HUES48 (cell line): ENCODE measurements around the gene C1orf167.

ENCODE experiments used
- H3K27ac ChIP-seq: one replicate; pipeline ENCODE4 v1.7.0; 2013; ENCODE audit warnings: low read depth, low read length, inconsistent platforms
- H3K27me3 ChIP-seq: 2 replicates; pipeline ENCODE4 v1.6.1; 2013; ENCODE audit warnings: mild to moderate bottlenecking, low read length; ENCODE audit not compliant: control insufficient read depth, insufficient read depth
- H3K36me3 ChIP-seq: 2 replicates; pipeline ENCODE4 v1.6.1; 2013; ENCODE audit warnings: low read length; ENCODE audit not compliant: control insufficient read depth, insufficient read depth
- H3K4me1 ChIP-seq: 2 replicates; pipeline ENCODE4 v1.6.1; 2013; ENCODE audit warnings: mild to moderate bottlenecking, low read length; ENCODE audit not compliant: control insufficient read depth, insufficient read depth
- H3K4me3 ChIP-seq: 2 replicates; pipeline ENCODE4 v1.5.1; 2013; ENCODE audit warnings: mild to moderate bottlenecking, low read depth, low read length
- H3K9ac ChIP-seq: 2 replicates; pipeline ENCODE4 v1.6.1; 2013; ENCODE audit warnings: mild to moderate bottlenecking, low read depth, low read length, moderate library complexity
- H3K9me3 ChIP-seq: 2 replicates; pipeline ENCODE4 v1.6.1; 2013; ENCODE audit warnings: low read length; ENCODE audit not compliant: control insufficient read depth, insufficient read depth

The C1orf167 gene

GRCh38 chr1:11787804-11788436 lies 25.9 kb downstream of the C1orf167 start:
- H3K9ac ChIP-seq, result no peak overlapping the region
- no peak overlapping the region for H3K4me3 ChIP-seq
- peak overlapping the region; percentile 88 for H3K27ac ChIP-seq
- peaks cover 35% of the 10 kb centered on the region for H3K4me1 ChIP-seq
- no peaks in the 10 kb centered on the region for H3K9me3 ChIP-seq
- peaks cover 27% of the 10 kb centered on the region; the same call in 1 of the 2 replicates for H3K36me3 ChIP-seq
- H3K27me3 ChIP-seq, result no peaks in the 10 kb centered on the region

DNA sequence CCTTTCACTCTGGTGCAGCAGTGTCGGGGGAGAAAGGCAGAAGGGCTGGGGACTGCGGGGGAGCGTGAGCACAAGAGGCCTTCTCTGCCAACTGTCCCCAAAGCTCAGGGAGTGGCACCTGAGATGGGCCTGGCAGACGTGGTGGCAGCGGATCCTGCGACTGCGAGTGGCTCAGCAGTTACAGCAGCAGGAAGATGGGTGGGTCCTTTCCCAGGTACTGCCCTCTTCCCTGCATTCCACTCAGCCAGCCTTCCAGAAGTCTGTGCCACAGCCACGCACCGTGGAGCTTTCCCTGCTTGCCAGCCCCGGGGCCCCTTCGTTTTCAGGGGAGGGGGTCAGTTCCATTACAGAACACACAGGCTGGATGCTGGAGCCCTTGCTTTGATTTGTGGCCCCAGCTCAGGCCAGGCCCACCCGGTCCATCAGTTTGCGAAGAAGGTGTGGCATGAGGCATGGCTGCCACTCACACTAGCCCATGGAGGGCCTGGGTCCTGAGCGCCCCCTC lies 26.6 kb downstream of the C1orf167 start:
- Histone ChIP-seq H3K4me3 (no peak overlapping the region), H3K4me1 (peaks cover 35% of the 10 kb centered on the region), H3K27ac (no peak overlapping the region), H3K36me3 (peaks cover 30% of the 10 kb centered on the region; the same call in 1 of the 2 replicates), H3K9me3 (no peaks in the 10 kb centered on the region), H3K9ac (no peak overlapping the region), H3K27me3 (no peaks in the 10 kb centered on the region)

GRCh38 chr1:11789126-11790067 lies 27.4 kb downstream of the C1orf167 start:
- H3K27me3 ChIP-seq, result no peaks in the 10 kb centered on the region
- peaks cover 38% of the 10 kb centered on the region for H3K36me3 ChIP-seq
- H3K9ac ChIP-seq, result no peak overlapping the region
- no peak overlapping the region for H3K4me3 ChIP-seq
- no peaks in the 10 kb centered on the region for H3K9me3 ChIP-seq
- peaks cover 33% of the 10 kb centered on the region for H3K4me1 ChIP-seq
- no peak overlapping the region for H3K27ac ChIP-seq

DNA sequence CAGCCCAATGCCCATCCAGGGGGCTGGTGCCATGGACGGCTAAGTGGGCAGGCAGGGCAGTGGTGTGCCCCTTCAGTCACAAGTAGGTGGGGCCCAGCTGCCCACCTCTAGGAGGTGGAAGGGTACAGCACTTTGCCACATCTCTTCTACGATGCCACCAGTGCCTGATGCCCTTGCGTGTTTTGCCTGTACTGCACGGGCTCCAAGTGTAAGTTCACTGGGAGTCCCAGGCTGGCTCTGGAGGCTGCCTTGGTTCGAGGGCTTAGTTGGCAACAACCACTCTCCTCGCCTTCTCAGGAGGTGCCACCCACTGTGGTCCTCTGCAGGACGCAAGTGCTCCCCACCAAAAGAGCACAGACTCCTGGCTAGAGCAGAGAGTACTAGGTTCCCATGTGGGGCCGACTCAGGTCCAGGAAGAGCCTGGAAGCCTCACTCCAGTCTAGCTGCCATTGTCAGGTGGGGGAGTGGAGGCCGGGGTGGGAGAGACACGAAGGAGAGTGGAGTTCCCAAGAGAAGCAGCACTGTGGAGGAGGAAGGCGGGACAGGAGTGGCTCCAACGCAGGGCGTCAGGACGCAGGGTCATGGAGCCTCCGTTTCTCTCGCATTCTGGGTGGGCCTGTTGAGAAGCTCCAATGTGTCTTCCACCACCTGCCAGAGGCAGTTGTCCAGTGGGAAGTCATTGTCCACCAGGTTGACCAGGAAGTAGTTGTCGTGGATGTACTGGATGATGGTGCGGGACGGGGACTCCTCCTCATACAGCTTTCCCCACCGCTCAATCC lies 28.3 kb downstream of the C1orf167 start:
- peaks cover 46% of the 10 kb centered on the region for H3K36me3 ChIP-seq
- H3K4me3 ChIP-seq, result no peak overlapping the region
- H3K27ac ChIP-seq, result no peak overlapping the region
- H3K4me1 ChIP-seq, result peaks cover 26% of the 10 kb centered on the region
- H3K9me3 ChIP-seq, result no peaks in the 10 kb centered on the region
- H3K9ac ChIP-seq, result no peak overlapping the region
- H3K27me3 ChIP-seq, result no peaks in the 10 kb centered on the region

DNA sequence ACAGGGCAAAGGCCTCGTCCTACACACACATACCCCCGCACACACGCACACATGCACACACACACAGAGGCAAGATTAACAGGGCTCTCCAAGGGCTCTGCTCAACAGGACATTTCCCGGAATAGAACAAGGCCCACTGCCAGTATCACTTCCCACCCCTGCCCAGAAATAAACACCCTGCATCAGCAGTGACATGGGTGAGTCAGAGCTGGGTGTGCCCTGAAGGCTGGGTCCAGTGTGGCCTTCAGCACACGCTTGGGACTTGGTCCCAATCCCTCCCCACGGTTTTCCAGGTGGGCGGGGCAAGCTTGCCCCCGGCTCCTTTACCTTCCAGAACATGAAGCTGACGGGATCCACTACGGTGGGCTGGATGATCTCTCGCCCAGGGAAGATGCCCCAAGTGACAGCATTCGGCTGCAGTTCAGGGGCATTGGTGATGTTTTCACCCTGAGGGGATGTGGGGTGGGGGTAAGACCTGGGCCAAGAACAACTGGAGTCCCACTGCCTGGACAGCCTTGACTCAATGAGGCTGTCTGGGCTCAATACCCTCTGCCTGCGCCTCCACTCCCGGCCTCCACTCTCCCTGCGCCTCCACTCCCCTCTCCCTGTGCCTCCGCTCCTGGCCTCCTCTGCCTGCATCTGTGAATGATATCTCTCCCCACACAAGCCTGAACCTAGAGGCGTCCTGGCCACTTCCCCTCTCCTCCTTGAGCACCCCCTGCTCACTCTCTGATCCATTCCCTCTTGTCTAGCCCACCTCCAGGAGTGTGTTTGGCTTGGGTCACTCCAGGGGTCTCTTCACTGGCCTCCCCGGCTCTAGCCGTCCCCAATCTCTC lies 29.1 kb downstream of the C1orf167 start:
- Histone ChIP-seq H3K9me3 (no peaks in the 10 kb centered on the region), H3K27me3 (no peaks in the 10 kb centered on the region), H3K4me3 (no peak overlapping the region), H3K36me3 (peaks cover 55% of the 10 kb centered on the region), H3K4me1 (peaks cover 23% of the 10 kb centered on the region), H3K9ac (no peak overlapping the region), H3K27ac (no peak overlapping the region)

DNA sequence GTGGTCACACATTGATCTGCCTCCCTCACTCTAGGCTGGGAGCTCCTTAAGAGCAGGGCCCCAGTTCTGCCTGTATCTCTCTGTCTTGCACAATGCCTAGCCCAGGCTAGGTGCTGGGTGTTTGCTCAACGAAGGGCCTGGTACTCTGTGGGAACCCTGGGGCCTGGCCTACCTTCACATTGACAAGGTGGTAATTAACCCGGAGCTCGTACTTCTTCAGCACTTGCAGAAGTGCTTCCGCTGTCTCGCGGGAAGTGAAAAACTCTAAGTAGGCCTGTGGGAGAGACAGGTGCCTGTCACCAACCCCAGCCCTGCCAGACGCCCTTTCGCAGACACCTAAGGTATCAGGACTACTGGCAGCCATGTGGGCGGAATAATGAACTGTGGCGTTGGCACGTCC lies 30.1 kb downstream of the C1orf167 start:
- Histone ChIP-seq H3K9ac (no peak overlapping the region), H3K4me1 (peaks cover 12% of the 10 kb centered on the region), H3K27me3 (no peaks in the 10 kb centered on the region), H3K36me3 (peaks cover 59% of the 10 kb centered on the region), H3K9me3 (no peaks in the 10 kb centered on the region), H3K27ac (no peak overlapping the region), H3K4me3 (no peak overlapping the region)

GRCh38 chr1:11793819-11794218 lies 31.8 kb downstream of the C1orf167 start:
- peaks cover 64% of the 10 kb centered on the region for H3K36me3 ChIP-seq
- H3K4me1 ChIP-seq, result no peaks in the 10 kb centered on the region
- no peak overlapping the region for H3K27ac ChIP-seq
- no peak overlapping the region for H3K4me3 ChIP-seq
- no peaks in the 10 kb centered on the region for H3K9me3 ChIP-seq
- no peak overlapping the region for H3K9ac ChIP-seq
- H3K27me3 ChIP-seq, result no peaks in the 10 kb centered on the region

GRCh38 chr1:11794446-11795237 lies 32.6 kb downstream of the C1orf167 start:
- Histone ChIP-seq H3K9ac (no peak overlapping the region), H3K4me1 (no peaks in the 10 kb centered on the region), H3K27ac (no peak overlapping the region), H3K27me3 (no peaks in the 10 kb centered on the region), H3K36me3 (peaks cover 62% of the 10 kb centered on the region), H3K4me3 (no peak overlapping the region), H3K9me3 (no peaks in the 10 kb centered on the region)

GRCh38 chr1:11795238-11795890 lies 33.4 kb downstream of the C1orf167 start:
- H3K36me3 ChIP-seq, result peaks cover 61% of the 10 kb centered on the region

More at GRCh38 chr1:11795238-11795890, 33.4 kb downstream of the C1orf167 start:
- H3K9ac ChIP-seq, result no peak overlapping the region
- H3K27ac ChIP-seq, result no peak overlapping the region
- H3K9me3 ChIP-seq, result no peaks in the 10 kb centered on the region
- no peaks in the 10 kb centered on the region for H3K27me3 ChIP-seq
- H3K4me1 ChIP-seq, result no peaks in the 10 kb centered on the region
- no peak overlapping the region for H3K4me3 ChIP-seq
